Measurements from ENCODE around the gene CREB3L2.

DNA sequence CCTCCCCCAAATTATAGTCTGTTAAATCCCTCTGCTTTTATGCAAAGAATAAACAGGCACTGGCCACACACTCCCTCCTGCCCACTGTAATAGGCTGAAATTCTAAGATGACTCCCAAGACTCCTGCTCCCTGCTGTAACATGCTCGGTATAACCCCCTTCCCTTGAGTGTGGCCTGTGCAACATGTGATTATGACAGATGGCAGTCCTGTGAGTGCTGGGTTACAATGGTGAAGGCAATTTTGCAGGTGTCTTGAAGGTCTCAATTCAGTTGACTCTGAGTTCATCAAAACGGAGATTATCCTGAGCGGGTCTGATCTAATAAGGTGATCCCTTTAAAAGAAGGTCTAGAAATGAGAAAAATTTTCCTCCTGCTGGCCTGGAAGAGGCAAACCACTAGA, 55.9 kb downstream of the CREB3L2 start:
- TF ChIP-seq EP300 (IDR thresholded peaks at IDR 0.05), result no peak
- TF ChIP-seq, protein P1, sequence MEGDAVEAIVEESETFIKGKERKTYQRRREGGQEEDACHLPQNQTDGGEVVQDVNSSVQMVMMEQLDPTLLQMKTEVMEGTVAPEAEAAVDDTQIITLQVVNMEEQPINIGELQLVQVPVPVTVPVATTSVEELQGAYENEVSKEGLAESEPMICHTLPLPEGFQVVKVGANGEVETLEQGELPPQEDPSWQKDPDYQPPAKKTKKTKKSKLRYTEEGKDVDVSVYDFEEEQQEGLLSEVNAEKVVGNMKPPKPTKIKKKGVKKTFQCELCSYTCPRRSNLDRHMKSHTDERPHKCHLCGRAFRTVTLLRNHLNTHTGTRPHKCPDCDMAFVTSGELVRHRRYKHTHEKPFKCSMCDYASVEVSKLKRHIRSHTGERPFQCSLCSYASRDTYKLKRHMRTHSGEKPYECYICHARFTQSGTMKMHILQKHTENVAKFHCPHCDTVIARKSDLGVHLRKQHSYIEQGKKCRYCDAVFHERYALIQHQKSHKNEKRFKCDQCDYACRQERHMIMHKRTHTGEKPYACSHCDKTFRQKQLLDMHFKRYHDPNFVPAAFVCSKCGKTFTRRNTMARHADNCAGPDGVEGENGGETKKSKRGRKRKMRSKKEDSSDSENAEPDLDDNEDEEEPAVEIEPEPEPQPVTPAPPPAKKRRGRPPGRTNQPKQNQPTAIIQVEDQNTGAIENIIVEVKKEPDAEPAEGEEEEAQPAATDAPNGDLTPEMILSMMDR (IDR thresholded peaks at IDR 0.05), result no peak

All from suprapubic skin (tissue), 3 donors.